Measurements from ENCODE around the gene DGKE.

Gene DGKE

GRCh38 chr17:56892333-56892732 is 58.4 kb downstream of the DGKE start:
- DNase-seq = no peak

DNA sequence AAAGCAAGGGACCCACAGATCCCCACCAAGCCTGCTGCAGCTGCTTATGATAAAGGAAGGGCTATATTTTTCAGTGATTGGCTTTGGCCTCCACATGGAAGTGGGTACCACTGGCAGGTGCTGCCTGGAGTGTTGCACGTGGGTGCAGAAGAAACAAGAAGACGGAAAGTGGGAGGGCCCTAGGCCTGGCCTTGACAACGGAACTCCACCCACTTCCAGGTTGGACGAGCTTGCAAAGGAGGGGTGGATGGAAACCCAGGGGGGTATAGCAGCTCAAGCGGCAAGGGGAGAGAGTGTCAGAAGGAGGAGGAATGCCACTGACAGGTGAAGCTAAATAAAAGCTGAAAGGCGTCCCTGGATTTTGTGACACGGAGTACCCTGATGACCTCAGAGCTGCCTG is 59.6 kb downstream of the DGKE start:
- DNase-seq = no peak

GRCh38 chr17:56894859-56895455 is 61.0 kb downstream of the DGKE start:
- no peak for DNase-seq

DNA sequence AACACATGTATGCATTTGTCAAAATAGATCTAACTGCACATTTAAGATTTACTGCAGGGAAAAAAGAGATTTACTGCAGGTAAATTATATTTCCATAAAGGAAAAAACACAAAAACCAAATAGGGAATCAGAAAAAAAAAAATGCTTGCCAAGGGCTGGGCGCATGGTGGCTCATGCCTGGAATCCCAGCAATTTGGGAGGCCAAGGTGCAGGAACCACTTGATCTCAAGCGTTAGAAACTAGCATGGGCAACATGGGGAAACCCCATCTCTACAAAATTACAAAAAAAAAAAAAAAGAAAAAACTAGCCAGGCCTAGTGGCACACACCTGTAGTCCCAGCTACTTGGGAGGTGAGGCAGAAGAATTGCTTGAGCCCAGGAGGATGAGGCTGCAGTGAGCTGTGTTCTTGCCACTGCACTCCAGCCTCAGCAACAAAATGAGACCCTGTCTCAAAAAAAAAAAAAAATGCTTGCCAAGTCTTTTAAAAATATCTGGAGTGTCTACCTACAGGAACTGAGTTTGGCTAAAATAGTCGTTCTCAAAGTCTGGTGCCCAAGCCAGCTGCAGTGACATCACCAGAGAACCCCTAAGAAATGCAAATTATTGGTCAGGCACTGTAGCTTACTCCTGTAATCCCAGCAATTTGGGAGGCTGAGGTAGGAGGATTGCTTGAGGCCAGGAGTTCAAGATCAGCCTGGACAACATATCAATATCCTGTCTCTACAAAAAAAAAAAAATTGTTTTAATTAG is 62.4 kb downstream of the DGKE start:
- DNase-seq = no peak

DNA sequence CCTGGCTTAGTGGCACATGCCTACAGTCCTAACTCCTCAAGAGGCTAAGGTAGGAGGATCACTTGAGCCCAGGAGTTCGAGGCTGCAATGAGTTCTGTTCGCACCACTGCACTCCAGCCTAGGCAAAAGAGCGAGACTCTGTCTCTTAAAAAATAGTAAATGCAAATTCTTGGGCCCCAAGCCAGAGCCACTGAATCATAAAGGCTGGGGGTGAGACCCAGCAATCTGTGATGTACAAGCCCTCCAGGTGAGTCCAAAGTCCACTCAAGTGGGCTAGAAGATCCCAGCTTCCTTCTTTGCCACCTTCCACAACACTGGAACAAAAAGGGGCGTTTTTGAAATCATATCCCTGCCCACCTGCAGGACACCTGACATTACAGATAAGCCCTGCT is 63.0 kb downstream of the DGKE start:
- DNase-seq = no peak

DNA sequence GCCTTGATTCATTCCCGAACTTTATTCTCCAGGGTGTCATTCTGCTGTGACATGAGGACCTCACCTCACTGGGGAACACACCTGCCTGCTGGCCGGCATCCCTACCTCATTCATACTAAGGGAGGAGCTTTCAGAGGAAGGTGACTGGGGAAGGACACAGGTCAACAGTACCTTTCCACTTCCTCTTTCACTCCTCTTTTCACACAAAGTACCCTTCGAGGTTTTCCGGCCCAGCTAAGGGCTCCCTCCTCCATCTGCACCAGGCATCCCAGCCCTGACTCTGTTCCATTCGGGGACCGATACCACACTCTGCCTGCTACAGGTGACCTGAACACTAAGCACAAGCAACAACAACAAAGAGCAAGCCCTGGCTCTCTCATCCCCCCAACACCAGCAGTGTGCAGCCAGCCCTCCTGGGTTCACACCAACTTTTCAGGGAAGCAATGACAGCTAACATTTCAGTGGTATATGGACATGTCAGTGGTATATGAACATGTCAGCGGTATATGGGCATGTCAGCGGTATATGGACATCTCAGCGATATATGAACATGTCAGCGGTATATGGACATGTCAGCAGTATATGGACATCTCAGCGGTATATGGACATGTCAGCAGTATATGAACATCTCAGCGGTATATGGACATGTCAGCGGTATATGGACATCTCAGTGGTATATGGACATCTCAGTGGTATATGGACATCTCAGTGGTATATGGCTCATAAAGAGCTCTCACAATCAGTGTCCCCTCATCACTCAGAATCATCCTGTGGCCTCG is 63.9 kb downstream of the DGKE start:
- DNase-seq = no peak

DNA sequence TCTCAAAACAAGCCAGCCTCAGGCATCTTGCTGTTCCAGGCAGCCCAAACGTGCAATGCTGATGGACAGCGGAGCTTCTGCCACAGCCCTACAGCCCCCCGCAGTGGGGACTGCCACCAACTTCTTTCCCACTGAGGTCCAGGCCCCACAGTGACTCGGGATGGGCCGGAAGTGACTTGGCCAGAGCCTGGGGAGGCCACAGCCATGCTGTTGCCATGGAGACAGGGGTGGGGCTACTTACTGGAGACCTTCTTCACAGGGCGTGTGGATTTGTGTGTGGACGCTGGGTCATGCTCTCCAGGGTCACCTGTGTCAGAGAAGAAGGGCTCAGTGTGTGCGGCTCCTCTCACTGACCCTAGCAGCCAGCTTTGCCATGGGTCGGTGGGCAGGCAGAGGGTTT is 64.9 kb downstream of the DGKE start:
- no peak for DNase-seq

- no peak for DNase-seq
These were observed 65.5 kb downstream of the DGKE start for GRCh38 chr17:56899403-56899802.

GRCh38 chr17:56902348-56902747 is 68.4 kb downstream of the DGKE start:
- DNase-seq = no peak

DNA sequence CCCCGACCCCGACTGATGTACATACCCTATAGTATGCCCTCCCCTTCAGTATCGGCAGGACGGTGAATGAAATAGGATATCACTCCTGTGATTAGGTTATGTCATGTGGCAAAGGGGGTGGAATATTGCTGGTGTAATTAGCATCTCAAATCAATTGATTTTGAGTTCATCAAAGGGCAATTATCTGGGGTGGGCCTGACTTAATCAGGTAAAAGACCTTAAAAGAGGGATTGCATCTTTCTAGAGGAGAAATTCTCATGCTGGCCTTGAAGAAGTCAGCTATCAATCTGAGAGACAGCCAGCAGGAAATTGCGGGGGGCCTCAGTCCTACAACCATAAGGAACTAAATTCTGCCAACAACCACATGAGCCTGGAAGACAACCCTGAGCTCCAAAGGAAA is 69.6 kb downstream of the DGKE start:
- no peak for DNase-seq

DNA sequence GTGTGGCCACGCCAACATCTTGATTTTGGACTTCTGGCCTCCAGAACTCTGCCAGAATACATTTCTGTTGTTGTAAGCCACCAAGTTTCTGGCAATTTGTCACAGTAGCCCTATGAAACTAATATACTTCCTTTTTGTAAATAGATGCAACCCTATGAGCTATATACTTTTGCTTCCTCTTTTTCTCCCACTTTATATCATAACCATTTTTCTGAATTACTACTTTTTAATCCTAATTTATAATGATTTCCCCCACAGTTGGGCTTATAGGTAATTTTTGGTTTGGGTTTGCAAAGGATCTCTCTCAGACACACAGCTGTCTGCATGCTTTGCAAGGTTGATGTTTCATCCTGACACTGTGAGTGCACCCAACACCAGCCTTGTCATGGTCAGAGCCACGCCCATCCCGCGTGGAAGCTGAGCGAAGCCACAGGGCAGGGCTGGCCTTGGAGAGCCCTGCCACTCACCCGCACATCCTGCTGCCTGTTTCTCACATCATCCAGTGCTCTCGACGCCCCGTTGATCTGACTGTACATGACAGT is 74.1 kb downstream of the DGKE start:
- DNase-seq = no peak

- no peak for DNase-seq
These were observed 76.0 kb downstream of the DGKE start for GRCh38 chr17:56909742-56910508.

DNA sequence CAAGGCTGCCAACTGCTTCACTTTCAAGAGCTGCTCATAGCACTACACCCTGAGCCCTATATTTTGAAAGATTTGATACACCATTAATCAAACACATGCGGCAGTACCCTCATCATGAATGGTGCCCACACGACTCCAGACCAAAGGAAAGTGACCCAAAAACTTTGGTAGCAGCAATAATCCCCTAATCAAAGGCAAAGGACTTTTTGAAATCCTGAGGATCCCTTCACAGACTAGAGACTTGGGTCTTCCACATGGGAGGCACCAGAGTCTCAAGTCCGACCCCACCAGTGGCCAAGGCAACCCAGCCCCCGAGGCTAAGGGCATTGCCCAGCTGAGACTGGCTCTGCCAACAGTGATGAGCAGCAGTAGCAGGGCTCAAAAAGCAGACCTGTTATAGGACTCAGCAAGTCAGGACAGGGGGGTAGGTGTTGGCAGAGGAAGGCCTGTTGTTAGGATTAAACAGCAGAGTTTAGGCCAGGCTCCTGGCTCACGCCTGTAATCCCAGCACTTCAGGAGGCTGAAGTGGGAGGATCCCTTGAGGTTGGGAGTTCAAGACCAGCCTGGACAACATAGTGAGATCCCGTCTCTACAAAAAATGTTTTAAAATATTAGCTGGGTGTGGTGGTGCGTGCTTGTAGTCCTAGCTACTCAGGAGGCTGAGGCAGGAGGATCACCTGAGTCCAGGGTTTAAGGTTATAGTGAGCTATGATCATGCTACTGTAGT is 76.7 kb downstream of the DGKE start:
- no peak for DNase-seq

DNA sequence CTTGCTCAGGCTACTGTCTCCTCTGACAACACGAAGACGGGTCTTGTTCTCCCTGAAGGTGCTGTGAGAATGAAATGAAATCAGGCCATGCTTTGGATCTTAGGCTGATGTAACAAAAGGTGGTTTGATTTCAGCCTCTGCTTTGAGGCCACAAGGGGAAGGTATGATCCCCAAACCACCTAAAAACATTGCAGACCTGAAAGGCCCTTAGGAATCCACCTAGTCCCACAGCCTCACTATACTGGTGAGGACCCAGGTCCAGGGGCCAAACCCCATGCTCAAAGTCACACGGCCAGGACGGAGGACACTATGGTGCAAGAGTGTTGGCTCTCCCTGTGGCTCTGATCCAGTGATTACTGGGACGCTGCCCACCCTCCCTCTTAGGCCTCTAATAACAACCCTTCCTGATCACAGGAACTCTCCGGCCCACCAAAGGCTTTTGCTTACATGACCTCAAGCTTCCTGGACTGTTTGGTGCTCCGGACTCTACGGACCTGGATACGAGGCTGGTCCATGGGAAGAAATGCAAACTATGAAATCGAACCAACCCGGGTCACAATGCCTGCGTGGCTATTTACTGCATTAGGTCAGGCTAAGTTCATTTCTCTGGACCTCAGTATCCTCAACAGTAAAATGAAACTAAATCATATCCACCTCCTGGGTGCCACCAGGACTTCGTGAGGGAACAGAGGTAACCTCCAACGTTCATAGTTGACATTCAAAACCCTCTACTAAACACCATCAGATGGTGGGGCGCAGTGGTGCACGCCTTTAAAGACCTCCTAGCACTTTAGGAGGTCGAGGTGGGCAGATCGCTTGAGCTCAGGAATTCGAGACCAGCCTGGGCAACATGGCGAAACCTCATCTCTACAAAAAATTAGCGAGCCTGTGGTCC is 78.4 kb downstream of the DGKE start:
- DNase-seq = no peak

DNA sequence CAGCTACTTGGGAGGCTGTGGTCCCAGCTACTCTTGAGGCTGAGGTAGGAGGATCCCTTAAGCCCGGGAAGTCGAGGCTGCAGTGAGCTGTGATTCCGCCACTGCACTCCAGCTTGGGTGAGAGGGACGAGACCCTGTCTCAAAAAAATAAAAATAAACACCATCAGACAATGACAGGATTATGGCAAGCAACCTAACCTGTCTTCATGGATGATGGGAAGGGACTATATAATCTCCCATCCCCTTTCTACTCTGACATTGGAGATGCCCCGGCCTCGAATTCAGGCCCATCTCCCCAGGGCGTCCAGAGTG is 79.0 kb downstream of the DGKE start:
- no peak for DNase-seq

DNA sequence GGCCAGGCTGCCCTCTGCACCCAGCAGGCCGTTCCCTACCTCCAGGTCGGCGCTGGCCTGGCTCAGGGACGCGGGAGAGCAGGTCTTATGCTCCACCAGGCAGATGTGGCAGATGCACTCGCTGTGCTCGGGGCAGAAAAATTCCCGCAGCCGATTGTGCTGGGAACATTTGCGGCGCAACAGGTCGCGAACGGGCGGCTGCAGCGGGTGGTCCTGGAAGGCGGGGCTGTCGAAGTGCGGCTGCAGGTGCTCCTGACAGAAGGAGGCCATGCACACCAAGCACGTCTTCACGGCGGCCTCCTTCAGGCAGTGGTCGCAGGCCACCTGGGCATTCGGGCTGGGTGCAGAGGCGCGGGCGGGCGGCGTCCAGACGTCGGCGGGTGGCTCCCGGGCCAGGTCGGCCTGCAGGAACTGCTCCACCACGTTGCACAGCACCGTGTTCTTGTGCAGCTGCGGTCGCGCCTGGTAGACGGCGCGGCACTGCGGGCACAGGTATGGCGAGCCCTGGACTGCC is 79.5 kb downstream of the DGKE start:
- DNase-seq = no peak

DNA sequence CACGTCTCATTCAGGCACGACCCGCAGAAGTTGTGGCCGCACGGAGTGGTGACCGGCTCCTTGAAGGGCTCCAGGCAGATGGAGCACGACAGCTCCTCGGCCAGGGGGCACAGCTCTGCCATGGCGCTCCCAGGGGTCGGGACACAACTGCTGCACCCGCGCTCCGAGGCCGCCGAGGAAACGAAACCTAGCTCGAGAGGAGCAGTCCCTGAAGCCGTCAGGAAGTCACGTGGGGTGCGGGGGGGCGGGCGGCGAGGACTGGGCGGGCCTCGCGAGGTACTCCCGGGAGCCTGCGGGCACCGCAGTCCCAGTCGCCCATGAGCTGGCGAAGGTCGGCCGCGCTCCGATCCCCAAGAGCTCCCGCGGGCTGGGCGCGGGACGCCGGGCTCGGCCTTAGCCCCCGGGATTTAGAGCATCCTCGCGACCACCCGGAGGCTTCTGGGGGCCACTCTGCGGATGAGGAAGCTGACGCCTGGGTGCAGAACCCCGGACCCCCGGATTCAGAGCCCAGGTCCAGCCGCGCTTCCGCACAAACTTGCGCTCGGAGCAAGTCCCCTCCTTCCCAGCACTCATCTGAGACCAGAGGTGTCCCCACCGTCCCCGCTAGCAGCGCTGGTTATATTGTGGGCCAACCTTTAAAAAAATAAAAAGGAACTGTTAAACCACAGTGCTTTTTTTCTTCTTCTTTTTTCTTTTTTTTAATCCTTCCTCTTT is 80.1 kb downstream of the DGKE start, which contains the start of gene TRIM25:
TSS of gene TRIM25 (minus strand) at position 183 of the 714 bp plus-strand sequence. CDS start at position 122, 61 bp downstream.
- DNase-seq = peak; percentile 80 to 86 (median 83)

DNA sequence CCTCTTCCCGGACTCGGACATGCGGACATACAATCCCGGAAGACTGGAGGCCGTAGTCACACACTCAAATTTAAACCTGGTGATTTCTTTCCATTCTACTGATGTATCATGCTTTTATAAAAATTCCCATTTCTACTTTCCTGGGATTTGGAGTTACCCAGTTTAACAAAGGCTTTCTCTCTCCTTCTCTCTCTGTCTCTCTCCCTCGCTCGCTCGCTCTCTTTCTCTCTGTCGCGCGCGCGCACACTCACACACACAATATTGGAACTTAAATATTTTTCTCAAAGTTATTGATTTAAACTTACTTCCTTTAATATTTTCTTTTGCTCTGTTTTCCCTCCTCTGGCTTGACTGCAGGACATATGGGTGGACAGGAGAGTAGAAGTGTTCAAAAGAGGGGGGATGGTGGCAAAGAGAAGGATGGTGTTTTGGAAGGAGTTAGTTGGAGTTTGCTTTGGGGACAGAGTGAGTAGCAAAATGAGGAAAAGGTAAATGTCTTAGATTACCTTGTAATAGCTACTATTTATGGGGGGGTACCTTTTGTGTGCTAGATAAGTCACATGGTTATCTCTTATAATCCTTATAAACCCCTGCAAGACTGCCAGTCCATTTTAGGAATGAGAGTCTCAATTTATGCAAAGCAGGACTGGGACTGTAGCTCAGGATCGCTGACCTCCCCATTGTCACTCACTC is 80.8 kb downstream of the DGKE start:
- no peak for DNase-seq

GRCh38 chr17:56917559-56918296 is 83.8 kb downstream of the DGKE start:
- no peak for DNase-seq

Measured in activated CD4-positive, CD25-positive, alpha-beta regulatory T cell (primary cell).